ENCODE measurements around the gene ENTR1.

Gene ENTR1, protein sequence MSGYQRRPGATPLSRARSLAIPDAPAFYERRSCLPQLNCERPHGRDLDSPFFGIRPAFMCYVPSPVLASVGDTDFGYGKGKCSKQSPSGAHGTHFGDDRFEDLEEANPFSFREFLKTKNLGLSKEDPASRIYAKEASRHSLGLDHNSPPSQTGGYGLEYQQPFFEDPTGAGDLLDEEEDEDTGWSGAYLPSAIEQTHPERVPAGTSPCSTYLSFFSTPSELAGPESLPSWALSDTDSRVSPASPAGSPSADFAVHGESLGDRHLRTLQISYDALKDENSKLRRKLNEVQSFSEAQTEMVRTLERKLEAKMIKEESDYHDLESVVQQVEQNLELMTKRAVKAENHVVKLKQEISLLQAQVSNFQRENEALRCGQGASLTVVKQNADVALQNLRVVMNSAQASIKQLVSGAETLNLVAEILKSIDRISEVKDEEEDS

GRCh38 chr9:136410500-136411287 is at the start of gene ENTR1, which contains the start of gene PMPCA:
Gene ENTR1, minus strand, starts transcription at chr9:136410614. Its CDS starts 217 bp downstream, at chr9:136410397.
Gene PMPCA, plus strand, starts transcription at chr9:136410658. Its CDS starts 11 bp downstream, at chr9:136410669.
- DNase-seq: peak; percentile 98

GRCh38 chr9:136459425-136459824 is 49.0 kb upstream of the ENTR1 start:
- no peak for DNase-seq

GRCh38 chr9:136457326-136457725 is 46.9 kb upstream of the ENTR1 start:
- DNase-seq: no peak

- no peak for DNase-seq
Observed at GRCh38 chr9:136456258-136456657, 45.8 kb upstream of the ENTR1 start.

DNA sequence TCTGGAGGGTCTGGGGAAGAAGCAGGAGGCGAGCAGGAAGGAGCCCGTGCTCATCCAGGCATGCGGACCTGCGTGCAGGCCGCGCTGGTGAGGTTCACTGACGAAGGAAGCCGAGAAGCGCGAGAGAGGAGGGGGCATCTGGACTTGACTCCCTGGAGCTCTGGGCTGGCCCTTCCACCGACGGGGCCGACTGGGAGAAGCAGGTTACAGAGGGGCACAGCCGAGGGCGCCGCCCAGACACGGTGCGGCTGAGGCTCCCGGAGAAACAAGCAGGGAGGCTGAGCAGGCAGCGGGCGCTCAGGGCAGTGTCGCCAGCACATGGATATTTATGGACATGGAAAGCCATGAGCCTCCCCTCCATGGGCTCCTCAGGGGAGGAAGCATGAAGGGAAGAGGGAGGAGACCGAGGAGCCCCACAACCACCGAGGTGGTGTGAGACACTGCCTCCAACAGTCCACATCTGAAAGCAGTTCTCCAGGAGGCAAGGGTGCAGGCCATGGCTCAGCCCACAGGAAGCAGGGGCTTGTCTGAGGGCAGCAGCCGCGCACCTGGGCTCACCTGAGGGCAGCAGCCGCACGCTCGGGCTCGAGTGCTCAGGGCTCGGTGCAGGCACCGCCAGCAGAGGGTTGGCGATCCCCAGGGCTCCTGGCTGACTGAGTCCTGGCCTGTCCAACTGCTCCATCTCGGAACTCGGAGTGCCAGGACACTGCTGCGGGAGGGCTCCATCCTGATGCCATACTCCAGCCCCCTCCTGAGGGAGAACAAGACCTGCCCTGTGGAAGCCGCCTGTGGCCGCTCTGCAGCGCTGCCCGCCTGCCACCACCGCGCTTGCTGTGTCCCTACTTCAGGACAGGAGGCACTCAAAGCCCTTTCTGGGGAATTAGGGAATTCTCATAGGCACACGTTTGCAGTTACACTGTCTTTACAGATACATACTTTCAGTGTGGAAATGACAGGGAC is 44.9 kb upstream of the ENTR1 start:
- DNase-seq: no peak

GRCh38 chr9:136454026-136454796 is 43.8 kb upstream of the ENTR1 start:
- DNase-seq: no peak

DNA sequence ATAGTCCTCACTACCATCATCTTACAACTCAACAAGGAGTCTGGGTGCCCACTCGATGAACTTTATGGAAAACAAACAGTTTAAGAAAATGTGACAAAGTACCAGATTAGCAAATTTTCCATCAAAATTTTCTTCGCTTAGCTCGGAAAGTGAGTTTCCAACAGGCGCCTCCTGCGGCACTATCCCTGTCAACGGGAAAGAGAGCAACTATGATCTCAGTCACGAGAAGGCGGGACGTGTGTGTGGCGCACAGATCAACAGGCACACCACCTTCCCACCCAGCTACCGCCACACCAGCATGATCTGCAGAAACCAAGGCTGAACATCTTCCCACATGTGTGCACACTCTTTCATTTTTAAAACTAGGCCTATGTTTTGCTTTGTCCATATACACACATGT is 42.9 kb upstream of the ENTR1 start:
- DNase-seq: no peak

DNA sequence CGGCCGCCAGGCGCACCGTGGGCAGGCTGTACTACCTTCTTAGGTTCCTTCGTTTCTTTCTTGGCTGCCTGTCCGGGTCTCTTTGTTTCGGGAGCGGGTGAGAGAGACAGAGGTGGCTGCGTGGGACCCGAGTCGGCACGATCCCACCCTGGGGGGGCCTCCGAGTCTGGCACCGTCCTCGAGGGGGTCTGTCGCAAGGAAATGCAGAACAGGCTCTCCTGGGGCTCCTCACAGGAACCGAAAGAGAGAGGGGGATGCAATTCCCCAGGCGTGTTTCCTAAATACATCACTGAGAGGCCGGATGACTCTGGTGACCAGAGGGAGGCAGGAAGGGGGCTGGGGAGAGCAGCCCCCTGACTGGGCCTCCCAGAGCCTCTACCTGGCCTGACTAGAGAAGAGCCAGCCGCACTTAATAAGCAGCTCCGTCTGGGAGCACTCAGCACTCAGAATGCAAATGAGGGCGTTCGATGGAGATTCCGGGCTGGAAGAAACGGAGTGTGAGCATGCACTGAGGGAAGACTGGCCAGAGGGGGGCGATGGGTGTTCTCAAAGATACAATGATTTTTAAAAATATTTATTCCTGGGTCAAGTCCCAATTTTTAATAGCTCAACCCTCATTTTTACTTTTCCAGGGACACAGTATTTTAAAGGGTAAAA is 40.9 kb upstream of the ENTR1 start:
- no peak for DNase-seq

DNA sequence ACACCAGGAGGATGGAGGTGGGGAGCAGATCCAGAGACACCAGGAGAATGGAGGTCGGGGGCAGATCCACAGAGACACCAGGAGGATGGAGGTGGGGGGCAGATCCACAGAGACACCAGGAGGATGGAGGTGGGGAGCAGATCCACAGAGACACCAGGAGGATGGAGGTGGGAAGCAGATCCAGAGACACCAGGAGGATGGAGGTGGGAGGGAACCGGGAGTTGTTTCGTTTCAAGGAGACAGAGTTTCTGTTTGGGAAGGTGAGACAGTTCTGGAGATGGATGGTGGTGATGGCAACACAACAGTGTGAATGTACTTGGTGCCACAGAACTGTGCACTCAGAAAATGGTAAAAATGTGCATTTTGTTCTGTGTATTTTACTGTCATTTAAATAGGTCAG is 38.2 kb upstream of the ENTR1 start:
- DNase-seq: no peak

- DNase-seq: no peak
Observed at GRCh38 chr9:136447173-136447778, 36.9 kb upstream of the ENTR1 start.

GRCh38 chr9:136445799-136446198 is 35.4 kb upstream of the ENTR1 start:
- no peak for DNase-seq

DNA sequence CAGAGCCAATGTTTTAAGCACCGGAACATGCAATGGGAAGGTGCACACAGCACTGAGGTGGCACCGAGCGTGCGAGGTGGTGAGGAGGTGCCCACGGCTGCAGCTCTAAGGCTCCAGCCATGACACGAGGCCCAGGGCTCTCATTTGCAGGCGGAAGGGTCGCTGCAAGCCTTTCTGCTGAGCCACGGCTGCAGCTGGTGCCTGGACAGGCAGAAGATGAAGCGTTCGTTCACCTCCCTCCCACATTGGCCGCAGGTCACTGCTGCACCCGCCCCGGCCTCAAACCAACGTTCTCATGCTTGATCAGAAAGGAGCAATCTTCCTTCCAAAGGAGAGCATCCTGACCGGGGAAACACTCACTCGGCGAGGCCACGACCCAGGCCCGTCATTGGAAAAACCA is 33.7 kb upstream of the ENTR1 start:
- DNase-seq: no peak

GRCh38 chr9:136443687-136444086 is 33.3 kb upstream of the ENTR1 start:
- DNase-seq: no peak

DNA sequence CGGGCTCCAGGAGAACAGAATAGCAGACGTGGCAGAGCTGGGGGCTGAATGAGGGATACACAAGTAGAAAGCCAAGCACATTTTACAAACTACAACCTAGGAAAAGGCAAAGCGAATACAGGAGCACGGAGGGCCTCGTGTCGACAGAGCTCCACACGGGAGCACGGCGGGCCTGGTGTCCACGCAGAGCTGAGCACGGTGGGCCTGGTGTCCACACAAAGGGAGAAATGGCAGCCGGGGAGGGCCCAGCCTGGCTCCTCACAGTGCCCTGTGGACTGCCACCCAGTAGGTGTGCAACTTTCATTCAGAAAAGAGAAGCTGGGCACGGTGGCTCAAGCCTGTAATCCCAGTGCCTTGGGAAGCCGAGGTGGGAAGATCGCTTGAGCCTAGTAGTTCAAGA is 32.7 kb upstream of the ENTR1 start:
- DNase-seq: no peak

DNA sequence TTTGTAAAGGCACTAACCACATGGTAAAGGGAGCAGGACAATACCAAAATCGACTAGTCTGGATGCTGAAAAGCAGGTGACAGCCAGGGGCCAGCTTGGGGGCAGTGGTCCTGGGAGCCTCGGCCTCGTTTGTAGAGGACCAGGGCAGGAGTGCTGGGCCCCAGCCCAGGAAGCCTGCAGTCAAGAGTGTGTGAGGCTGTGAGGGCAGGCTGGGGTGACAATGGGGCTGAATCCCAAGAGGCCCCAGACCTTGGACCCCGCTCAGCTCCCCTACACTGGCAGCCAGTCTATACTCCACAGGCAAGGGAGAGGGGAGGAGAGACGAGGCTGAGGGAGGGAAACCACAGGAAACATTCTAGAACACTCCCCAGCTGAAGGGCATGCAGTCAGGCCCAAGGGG is 31.9 kb upstream of the ENTR1 start:
- no peak for DNase-seq

GRCh38 chr9:136441681-136442245 is 31.3 kb upstream of the ENTR1 start:
- DNase-seq: no peak

DNA sequence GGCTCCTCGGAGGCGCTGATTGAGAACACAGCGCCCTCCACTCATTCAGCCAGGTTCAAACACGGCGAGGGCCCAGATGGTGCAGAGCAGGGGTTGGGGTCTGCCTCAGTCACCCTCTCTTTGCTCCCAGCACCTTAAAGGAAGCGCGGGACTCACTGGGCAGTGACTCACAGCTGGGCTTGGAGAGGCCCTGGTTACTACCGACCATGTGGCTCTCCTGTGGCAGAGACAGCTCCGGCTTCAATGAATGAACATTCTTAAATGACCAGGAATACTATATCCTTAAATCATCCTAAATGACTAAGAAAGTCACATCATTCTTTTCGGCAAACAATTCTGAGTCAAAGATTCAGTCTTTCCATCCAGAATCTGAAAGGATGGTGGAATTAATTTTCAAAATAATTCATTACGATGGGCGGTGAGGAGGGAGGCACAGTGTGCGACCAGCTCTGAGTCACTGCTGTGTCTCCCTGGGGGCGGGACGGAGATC is 30.8 kb upstream of the ENTR1 start:
- no peak for DNase-seq

GRCh38 chr9:136439481-136440408 is 29.3 kb upstream of the ENTR1 start, which contains the start of gene INPP5E:
Gene INPP5E, minus strand, starts transcription at chr9:136439845. Its CDS starts 426 bp downstream, at chr9:136439419.
- peak; percentile 88 for DNase-seq

Data from stimulated activated CD4-positive, alpha-beta T cell treated with anti-CD3 and anti-CD28 coated beads, Interleukin-12 subunit alpha, Interleukin-12 subunit beta, amount 100 ng/mL, for 4 hours (primary cell).